Ishikawa (cell line): ENCODE data around the gene C21orf58.

Source experiments
- CEBPB ChIP-seq: IDR thresholded peaks from 2 replicates; pipeline ENCODE4 v1.6.1; 2012
- CREB1 ChIP-seq: IDR thresholded peaks from 2 replicates; pipeline ENCODE4 v1.6.1; 2012; ENCODE audit warnings: low read depth
- EGR1 ChIP-seq: IDR thresholded peaks from 2 replicates; pipeline ENCODE4 v1.6.1; 2012
- EP300 ChIP-seq: IDR thresholded peaks from 2 replicates; pipeline ENCODE4 v1.6.1; 2012; ENCODE audit warnings: borderline replicate concordance
- FOXM1 ChIP-seq: IDR thresholded peaks from 2 replicates; pipeline ENCODE4 v1.6.1; 2012; ENCODE audit warnings: low read depth, borderline replicate concordance
- MAX ChIP-seq: IDR thresholded peaks from 2 replicates; pipeline ENCODE4 v1.6.1; 2012
- NFIC ChIP-seq: IDR thresholded peaks from 2 replicates; pipeline ENCODE4 v1.6.1; 2012
- RAD21 ChIP-seq: IDR thresholded peaks from 2 replicates; pipeline ENCODE4 v1.6.1; 2012; ENCODE audit warnings: low read depth
- REST ChIP-seq: IDR thresholded peaks from 2 replicates; pipeline ENCODE4 v1.6.1; 2012; ENCODE audit warnings: low read depth, mild to moderate bottlenecking
- TAF1 ChIP-seq: IDR thresholded peaks from 2 replicates; pipeline ENCODE4 v1.6.1; 2012; ENCODE audit warnings: low read depth, mild to moderate bottlenecking
- TCF12 ChIP-seq: IDR thresholded peaks from 2 replicates; pipeline ENCODE4 v1.6.1; 2012; ENCODE audit warnings: low read depth
- TEAD4 ChIP-seq: IDR thresholded peaks from 2 replicates; pipeline ENCODE4 v1.6.1; 2012
- USF1 ChIP-seq: IDR thresholded peaks from 2 replicates; pipeline ENCODE4 v1.6.1; 2012
- YY1 ChIP-seq: IDR thresholded peaks from 2 replicates; pipeline ENCODE4 v1.6.1; 2012; ENCODE audit warnings: low read depth
- ZBTB7A ChIP-seq: IDR thresholded peaks from 2 replicates; pipeline ENCODE4 v1.6.1; 2012; ENCODE audit warnings: low read depth

C21orf58 gene

GRCh38 chr21:46328151-46328550 lies 4.5 kb upstream of the C21orf58 start:
- TF ChIP-seq TAF1 = no peak
- no peak for TF ChIP-seq NFIC

GRCh38 chr21:46327711-46328110 lies 4.0 kb upstream of the C21orf58 start:
- no peak for TF ChIP-seq NFIC
- no peak for TF ChIP-seq REST
- TF ChIP-seq RAD21 = no peak
- no peak for TF ChIP-seq TEAD4
- no peak for TF ChIP-seq USF1
- no peak for TF ChIP-seq CEBPB
- TF ChIP-seq EGR1 = no peak
- no peak for TF ChIP-seq TAF1
- no peak for TF ChIP-seq YY1
- no peak for TF ChIP-seq TCF12
- TF ChIP-seq MAX = no peak
- no peak for TF ChIP-seq CREB1
- TF ChIP-seq ZBTB7A = no peak
- no peak for TF ChIP-seq FOXM1
- TF ChIP-seq EP300 = no peak

GRCh38 chr21:46326110-46326703 lies 2.5 kb upstream of the C21orf58 start:
- TF ChIP-seq ZBTB7A (no peak), MAX (no peak), TEAD4 (no peak), FOXM1 (no peak), NFIC (no peak), RAD21 (no peak; the same call in 1 of the 2 replicates), TCF12 (no peak), CEBPB (no peak), YY1 (no peak), CREB1 (no peak), REST (no peak), EGR1 (no peak), USF1 (no peak)

GRCh38 chr21:46325073-46325912 lies 1.6 kb upstream of the C21orf58 start:
- TF ChIP-seq MAX (no peak; the same call in 1 of the 2 replicates), YY1 (0 out of 2 replicates have a peak, but pooled peaks have one; percentile 15), USF1 (no peak), TCF12 (peak; percentile 38; the same call in 1 of the 2 replicates)

- no peak for TF ChIP-seq CREB1
- TF ChIP-seq RAD21 = no peak
- no peak for TF ChIP-seq TEAD4
- TF ChIP-seq TCF12 = no peak; the same call in 1 of the 2 replicates
- peak; percentile 97 for TF ChIP-seq TAF1
- TF ChIP-seq NFIC = no peak
- TF ChIP-seq USF1 = no peak
- no peak for TF ChIP-seq REST
- no peak for TF ChIP-seq FOXM1
- TF ChIP-seq EGR1 = no peak
- TF ChIP-seq CEBPB = no peak
- TF ChIP-seq EP300 = no peak
- peak; percentile 92 for TF ChIP-seq YY1
- TF ChIP-seq ZBTB7A = no peak
- peak; percentile 36; the same call in 1 of the 2 replicates for TF ChIP-seq MAX
Measured at GRCh38 chr21:46324390-46325072, 861 bp upstream of the C21orf58 start.
